Naive thymus-derived CD4-positive, alpha-beta T cell (primary cell): ENCODE results near the gene GLS. TPM values are rescaled to one million over a fixed set of nuclear protein-coding genes. Genes with fewer than 3 reads are reported as not detected.
A peak's percentile ranks its signal among the peaks of the same experiment; 100 is the strongest.

Source experiments
- ATAC-seq: fragments of 150-1000 bp; cut with Tn5 transposase; 2 replicates; pipeline ENCODE4 v1.10.0; 2021; ENCODE audit warnings: mild to moderate bottlenecking, moderate library complexity
- CTCF ChIA-PET: fragments of 350-600 bp; sonication (Branson Sonifier 250); formaldehyde crosslinking; loops from one replicate; lab custom pipeline; 2021; ENCODE audit warnings: antibody characterized with exemption; lab: Charles Lee
- POLR2A ChIA-PET: fragments of 350-600 bp; sonication (Branson Sonifier 250); formaldehyde crosslinking; loops from one replicate; lab custom pipeline; 2021; ENCODE audit warnings: antibody characterized with exemption, inconsistent platforms; lab: Charles Lee
- DNase-seq, 9 donors: peaks; one replicate each; pipeline versions ENCODE4 v3.0.0 to v3.0.0-alpha.2; 2020 to 2022; ENCODE audit warnings: mixed read lengths in 1 of 9
- H3K27ac ChIP-seq: one replicate; pipeline ENCODE4 v1.7.0; 2013; ENCODE audit warnings: mild to moderate bottlenecking, low read depth, low read length, moderate library complexity
- H3K27me3 ChIP-seq, 2 donors: one replicate each; pipeline ENCODE4 v1.7.0; 2013; ENCODE audit warnings: low read length in 2 of 2, mild to moderate bottlenecking in 2 of 2, moderate library complexity in 2 of 2; ENCODE audit not compliant: control insufficient read depth in 2 of 2, insufficient read depth in 2 of 2
- H3K36me3 ChIP-seq, 3 experiments: 1 replicate in 2 of 3; 2 replicates in 1 of 3; pipeline ENCODE4 v1.7.0; 2013; ENCODE audit warnings: low read length in 3 of 3, mild to moderate bottlenecking in 3 of 3, moderate library complexity in 1 of 3; ENCODE audit not compliant: insufficient read depth in 3 of 3, control insufficient read depth in 2 of 3
- H3K4me1 ChIP-seq, 2 donors: one replicate each; pipeline ENCODE4 v1.7.0; 2013; ENCODE audit warnings: low read length in 2 of 2, mild to moderate bottlenecking in 2 of 2, moderate library complexity in 1 of 2; ENCODE audit not compliant: control insufficient read depth in 2 of 2, insufficient read depth in 2 of 2
- H3K4me3 ChIP-seq: 2 replicates; pipeline ENCODE4 v1.7.0; 2013; ENCODE audit warnings: mild to moderate bottlenecking, low read length
- H3K9me3 ChIP-seq, 3 experiments: 1 replicate in 2 of 3; 2 replicates in 1 of 3; pipeline ENCODE4 v1.7.0; 2013; ENCODE audit warnings: low read length in 3 of 3; ENCODE audit not compliant: control insufficient read depth in 2 of 3
- H3K27ac Mint-ChIP-seq, 9 donors: one replicate each; pipeline ENCODE4 v1.8.0; 2020 to 2022; ENCODE audit warnings: mixed read lengths in 9 of 9, mild to moderate bottlenecking in 8 of 9, moderate library complexity in 5 of 9, inconsistent platforms in 2 of 9
- H3K27me3 Mint-ChIP-seq, 5 donors: one replicate each; pipeline ENCODE4 v1.8.0; 2021 to 2022; ENCODE audit warnings: mixed read lengths in 5 of 5, mild to moderate bottlenecking in 1 of 5
- H3K36me3 Mint-ChIP-seq, 5 donors: one replicate each; pipeline ENCODE4 v1.8.0; 2020 to 2022; ENCODE audit warnings: mixed read lengths in 5 of 5, mild to moderate bottlenecking in 3 of 5, inconsistent platforms in 1 of 5
- H3K4me1 Mint-ChIP-seq, 7 donors: one replicate each; pipeline ENCODE4 v1.8.0; 2020 to 2022; ENCODE audit warnings: mixed read lengths in 7 of 7, mild to moderate bottlenecking in 3 of 7, inconsistent platforms in 1 of 7
- H3K4me3 Mint-ChIP-seq, 10 donors: one replicate each; pipeline ENCODE4 v1.8.0; 2020 to 2022; ENCODE audit warnings: mild to moderate bottlenecking in 10 of 10, mixed read lengths in 10 of 10, moderate library complexity in 6 of 10, inconsistent platforms in 2 of 10
- H3K9me3 Mint-ChIP-seq, 11 donors: one replicate each; pipeline ENCODE4 v1.8.0; 2020 to 2022; ENCODE audit warnings: mixed read lengths in 11 of 11, mild to moderate bottlenecking in 4 of 11, inconsistent platforms in 1 of 11, moderate library complexity in 1 of 11
- intact Hi-C, 2 donors: fragments of 100-400 bp; cut with micrococcal nuclease; formaldehyde crosslinking; loops; one replicate each; pipeline ENCODE4 v1.15.1; 2023
- polyA plus RNA-seq, 2 donors: library from polyadenylated mRNA; unstranded; fragments of 300-500 nt; fragmentation: Illumina TruSeq; gene quantifications; one replicate each; pipeline ENCODE4 v1.2.3, GENCODE V29; 2021
- total RNA-seq, 6 experiments: library from RNA in 5 of 6; stranded (reverse) in 5 of 6; gene quantifications; 1 replicate in 5 of 6; 2 replicates in 1 of 6; pipeline ENCODE4 v1.2.3 and lab custom pipeline; 2021 to 2026

Gene GLS
- total and polyA plus RNA-seq, 7 experiments from 2014 or later = 34.6 to 234 (median 189) TPM

DNA sequence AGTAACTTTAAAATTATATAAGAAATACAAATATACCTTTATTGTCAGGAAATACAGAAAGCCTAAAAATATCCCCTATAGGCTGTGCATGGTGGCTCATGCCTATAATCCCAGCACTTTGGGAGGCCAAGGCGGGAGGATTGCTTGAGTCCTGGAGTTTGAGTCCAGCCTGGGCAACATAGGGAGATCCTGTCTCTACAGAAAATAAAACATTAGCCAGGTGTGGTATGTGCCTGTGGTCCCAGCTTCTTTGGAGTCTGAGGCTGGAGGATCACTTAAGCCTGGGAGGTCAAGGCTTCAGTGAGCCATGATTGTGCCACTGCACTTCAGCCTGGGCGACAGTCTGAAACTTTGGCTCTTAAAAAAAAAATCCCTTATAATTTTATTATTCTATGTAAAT is 29.1 kb downstream of the GLS start:
- Histone ChIP-seq H3K4me1 (peaks cover 0 to 7% of the 10 kb centered on the region in 2 donors), H3K27me3 (no peaks in the 10 kb centered on the region), H3K9me3 (no peaks in the 10 kb centered on the region), H3K27ac (no peak overlapping the region), H3K36me3 (peaks cover 0 to 25% (median 17%) of the 10 kb centered on the region in 3 experiments), H3K4me3 (no peak overlapping the region)
- Mint-ChIP-seq H3K27me3 (no peaks in the 10 kb centered on the region), H3K27ac (peak overlapping the region in 3 of 9 donors; percentile 36 to 64 (median 47)), H3K4me3 (no peak overlapping the region), H3K4me1 (peaks cover 0 to 36% (median 19%) of the 10 kb centered on the region in 7 donors), H3K36me3 (peaks cover 0 to 29% (median 23%) of the 10 kb centered on the region in 5 donors), H3K9me3 (no peaks in the 10 kb centered on the region)
- intact Hi-C loops = loop anchor here (2.0 to 5.0 kb wide), 2 partner anchors 15 to 38 kb away; no protein-coding TSS in a partner anchor
- POLR2A ChIA-PET = no interaction called here
- CTCF ChIA-PET = no interaction called here
- ATAC-seq = no peak
- DNase-seq = no peak

DNA sequence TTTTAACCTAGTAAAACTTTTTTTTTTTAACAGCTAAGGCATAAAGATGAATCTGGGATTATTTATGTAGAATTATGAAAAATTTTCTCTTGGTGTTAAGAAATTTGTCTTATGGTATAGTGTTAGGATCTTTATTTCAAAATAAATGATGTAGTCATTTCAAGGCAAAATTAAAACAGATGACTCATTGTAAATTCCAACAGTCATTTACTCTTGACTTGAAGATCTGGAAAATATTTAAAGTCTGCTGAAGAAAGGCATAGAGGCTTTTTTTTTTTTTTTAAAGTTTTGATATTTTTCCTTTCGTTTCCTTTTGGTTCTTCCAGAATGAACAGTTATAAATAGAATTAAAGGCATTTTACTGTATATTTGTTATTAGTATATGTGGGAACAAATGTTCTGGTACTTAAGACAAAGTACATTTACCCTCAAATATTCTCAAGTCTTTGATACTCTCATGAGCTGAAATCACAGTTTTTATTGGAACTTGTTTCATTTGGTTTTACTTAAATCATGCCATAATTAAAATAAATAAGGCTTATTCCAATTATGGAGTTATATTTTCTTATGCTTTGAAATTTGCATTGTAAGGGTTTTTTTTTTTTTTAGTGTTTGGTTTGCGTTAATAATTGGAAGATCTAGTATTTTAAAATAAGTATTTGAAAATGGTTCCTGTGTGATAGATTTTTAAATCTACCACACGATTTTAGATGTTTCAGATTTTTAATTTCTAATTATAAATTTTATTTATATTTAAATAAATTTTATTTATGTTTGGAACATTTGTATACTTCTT is 29.9 kb downstream of the GLS start:
- CTCF ChIA-PET = interaction anchor here (0.7 kb wide), 1 partner anchor 592 kb away, joined by 3 read pairs; no protein-coding TSS in a partner anchor
- ATAC-seq = no peak
- H3K9me3 Mint-ChIP-seq = no peaks in the 10 kb centered on the region
- no peak overlapping the region for H3K27ac ChIP-seq
- H3K9me3 ChIP-seq = no peaks in the 10 kb centered on the region
- peak overlapping the region in 1 of 9 donors; percentile 21 for H3K27ac Mint-ChIP-seq
- intact Hi-C loops = loop anchor here (1.0 to 5.0 kb wide), 3 partner anchors 9 to 37 kb away; no protein-coding TSS in a partner anchor
- no peak overlapping the region for H3K4me3 ChIP-seq
- no peak overlapping the region for H3K4me3 Mint-ChIP-seq
- no peaks in the 10 kb centered on the region for H3K27me3 ChIP-seq
- POLR2A ChIA-PET = no interaction called here
- no peak for DNase-seq
- H3K4me1 ChIP-seq = peaks cover 0 to 7% of the 10 kb centered on the region in 2 donors
- peaks cover 2 to 34% (median 18%) of the 10 kb centered on the region in 7 donors for H3K4me1 Mint-ChIP-seq
- no peaks in the 10 kb centered on the region for H3K27me3 Mint-ChIP-seq
- H3K36me3 ChIP-seq = peaks cover 0 to 19% (median 19%) of the 10 kb centered on the region in 3 experiments
- peaks cover 0 to 25% (median 18%) of the 10 kb centered on the region in 5 donors for H3K36me3 Mint-ChIP-seq

GRCh38 chr2:190911813-190912212 is 31.2 kb downstream of the GLS start:
- Histone ChIP-seq H3K27ac (no peak overlapping the region), H3K9me3 (no peaks in the 10 kb centered on the region), H3K36me3 (peaks cover 0 to 21% (median 19%) of the 10 kb centered on the region in 3 experiments), H3K27me3 (no peaks in the 10 kb centered on the region), H3K4me1 (peaks cover 0 to 7% of the 10 kb centered on the region in 2 donors), H3K4me3 (no peak overlapping the region)
- ChIA-PET CTCF (no interaction called here), POLR2A (no interaction called here)
- peak; percentile 34 for ATAC-seq
- Mint-ChIP-seq H3K4me1 (peaks cover 11 to 47% (median 30%) of the 10 kb centered on the region in 7 donors), H3K9me3 (no peaks in the 10 kb centered on the region), H3K36me3 (peaks cover under 1 to 34% (median 28%) of the 10 kb centered on the region in 5 donors), H3K27me3 (no peaks in the 10 kb centered on the region), H3K4me3 (peak overlapping the region in 1 of 10 donors; percentile 32), H3K27ac (peak overlapping the region in 4 of 9 donors; percentile 2 to 41 (median 26))
- intact Hi-C loops = loop anchor here (1.0 to 5.0 kb wide), 3 partner anchors 7 to 35 kb away; no protein-coding TSS in a partner anchor
- no peak for DNase-seq

- Histone ChIP-seq H3K36me3 (peaks cover 0 to 25% (median 21%) of the 10 kb centered on the region in 3 experiments), H3K27ac (no peak overlapping the region), H3K9me3 (no peaks in the 10 kb centered on the region), H3K27me3 (no peaks in the 10 kb centered on the region), H3K4me1 (peaks cover 0 to 7% of the 10 kb centered on the region in 2 donors), H3K4me3 (no peak overlapping the region)
- Mint-ChIP-seq H3K9me3 (peaks cover 0 to 2% (median 0%) of the 10 kb centered on the region in 11 donors), H3K36me3 (peaks cover 8 to 40% (median 32%) of the 10 kb centered on the region in 5 donors), H3K27me3 (no peaks in the 10 kb centered on the region), H3K4me1 (peaks cover 18 to 53% (median 38%) of the 10 kb centered on the region in 7 donors), H3K27ac (peak overlapping the region in 3 of 9 donors; percentile 12 to 22 (median 19)), H3K4me3 (no peak overlapping the region)
- intact Hi-C loops = loop anchor here in 1 of 2 donors (1.0 to 5.0 kb wide), 2 partner anchors 7 to 35 kb away; no protein-coding TSS in a partner anchor
- ATAC-seq = no peak
- ChIA-PET POLR2A (interaction anchor here (0.7 kb wide), 1 partner anchor 202 kb away, joined by 3 read pairs; no protein-coding TSS in a partner anchor), CTCF (interaction anchor here (0.6 kb wide), 2 partner anchors 62 to 235 kb away, joined by 3 read pairs; no protein-coding TSS in a partner anchor)
- DNase-seq = no peak
Measured at GRCh38 chr2:190912726-190913125, 32.1 kb downstream of the GLS start.

- DNase-seq (no peak), ATAC-seq (no peak)
- Mint-ChIP-seq H3K27ac (peak overlapping the region in 5 of 9 donors; percentile 8 to 62 (median 28)), H3K4me3 (no peak overlapping the region), H3K9me3 (peaks cover 0 to 2% (median 0%) of the 10 kb centered on the region in 11 donors), H3K36me3 (peaks cover 8 to 48% (median 39%) of the 10 kb centered on the region in 5 donors), H3K4me1 (peaks cover 18 to 60% (median 44%) of the 10 kb centered on the region in 7 donors), H3K27me3 (no peaks in the 10 kb centered on the region)
- H3K9me3 ChIP-seq = no peaks in the 10 kb centered on the region
- CTCF ChIA-PET = no interaction called here
- POLR2A ChIA-PET = interaction anchor here (0.6 to 1.0 kb wide), 6 partner anchors 8 to 211 kb away, joined by 3 read pairs; no protein-coding TSS in a partner anchor
- no peak overlapping the region for H3K4me3 ChIP-seq
- H3K27ac ChIP-seq = no peak overlapping the region
- peaks cover 0 to 27% (median 17%) of the 10 kb centered on the region in 3 experiments for H3K36me3 ChIP-seq
- peaks cover 0 to 7% of the 10 kb centered on the region in 2 donors for H3K4me1 ChIP-seq
- intact Hi-C loops = loop anchor here in 1 of 2 donors (1.0 to 5.0 kb wide), 2 partner anchors 8 to 34 kb away; no protein-coding TSS in a partner anchor
- H3K27me3 ChIP-seq = no peaks in the 10 kb centered on the region
Measured at GRCh38 chr2:190913725-190914124, 33.1 kb downstream of the GLS start.

DNA sequence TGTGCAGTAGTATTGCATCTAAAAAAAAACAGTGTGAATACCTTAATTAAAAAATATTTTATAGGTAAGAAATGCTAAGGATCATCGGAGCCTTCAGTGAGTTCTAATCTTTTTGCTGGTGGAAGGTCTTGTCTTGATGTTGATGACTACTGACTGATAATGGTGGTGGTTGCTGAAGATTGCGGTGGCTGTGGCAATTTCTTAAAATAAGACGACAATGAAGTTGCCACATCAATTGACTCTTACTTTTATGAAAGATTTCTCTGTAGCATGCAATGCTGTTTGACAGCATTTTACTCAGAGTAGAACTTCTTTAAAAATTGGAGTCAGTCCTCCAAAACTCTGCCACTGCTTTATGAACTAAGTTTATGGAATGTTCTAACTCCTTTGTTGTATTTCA is 36.2 kb downstream of the GLS start:
- peaks cover 8 to 44% (median 39%) of the 10 kb centered on the region in 5 donors for H3K36me3 Mint-ChIP-seq
- Histone ChIP-seq H3K4me1 (no peaks in the 10 kb centered on the region), H3K27ac (no peak overlapping the region), H3K27me3 (no peaks in the 10 kb centered on the region), H3K9me3 (no peaks in the 10 kb centered on the region), H3K4me3 (no peak overlapping the region), H3K36me3 (peaks cover 0 to 25% (median 18%) of the 10 kb centered on the region in 3 experiments)
- H3K27ac Mint-ChIP-seq = peak overlapping the region in 4 of 9 donors; percentile 61 to 82 (median 72)
- ChIA-PET POLR2A (no interaction called here), CTCF (no interaction called here)
- intact Hi-C loops = no loop called here
- H3K4me3 Mint-ChIP-seq = peak overlapping the region in 4 of 10 donors; percentile 19 to 43 (median 28)
- H3K27me3 Mint-ChIP-seq = no peaks in the 10 kb centered on the region
- peaks cover 0 to 2% (median 0%) of the 10 kb centered on the region in 11 donors for H3K9me3 Mint-ChIP-seq
- peaks cover 18 to 54% (median 44%) of the 10 kb centered on the region in 7 donors for H3K4me1 Mint-ChIP-seq
- DNase-seq = peak in 6 of 9 donors; percentile 22 to 69 (median 42)
- ATAC-seq = peak; percentile 63
